Measurements from ENCODE around the gene TRIM27. TPM values are rescaled to one million over a fixed set of nuclear protein-coding genes. Genes with fewer than 3 reads are reported as not detected.
"Not testable (repeated sequence)": the region's sequence is repeated elsewhere in the genome, so short reads cannot be mapped to it uniquely, and the experiment has no call there.

Gene TRIM27
- total RNA-seq, 1 donor from 2014 or later = 64.1 TPM

DNA sequence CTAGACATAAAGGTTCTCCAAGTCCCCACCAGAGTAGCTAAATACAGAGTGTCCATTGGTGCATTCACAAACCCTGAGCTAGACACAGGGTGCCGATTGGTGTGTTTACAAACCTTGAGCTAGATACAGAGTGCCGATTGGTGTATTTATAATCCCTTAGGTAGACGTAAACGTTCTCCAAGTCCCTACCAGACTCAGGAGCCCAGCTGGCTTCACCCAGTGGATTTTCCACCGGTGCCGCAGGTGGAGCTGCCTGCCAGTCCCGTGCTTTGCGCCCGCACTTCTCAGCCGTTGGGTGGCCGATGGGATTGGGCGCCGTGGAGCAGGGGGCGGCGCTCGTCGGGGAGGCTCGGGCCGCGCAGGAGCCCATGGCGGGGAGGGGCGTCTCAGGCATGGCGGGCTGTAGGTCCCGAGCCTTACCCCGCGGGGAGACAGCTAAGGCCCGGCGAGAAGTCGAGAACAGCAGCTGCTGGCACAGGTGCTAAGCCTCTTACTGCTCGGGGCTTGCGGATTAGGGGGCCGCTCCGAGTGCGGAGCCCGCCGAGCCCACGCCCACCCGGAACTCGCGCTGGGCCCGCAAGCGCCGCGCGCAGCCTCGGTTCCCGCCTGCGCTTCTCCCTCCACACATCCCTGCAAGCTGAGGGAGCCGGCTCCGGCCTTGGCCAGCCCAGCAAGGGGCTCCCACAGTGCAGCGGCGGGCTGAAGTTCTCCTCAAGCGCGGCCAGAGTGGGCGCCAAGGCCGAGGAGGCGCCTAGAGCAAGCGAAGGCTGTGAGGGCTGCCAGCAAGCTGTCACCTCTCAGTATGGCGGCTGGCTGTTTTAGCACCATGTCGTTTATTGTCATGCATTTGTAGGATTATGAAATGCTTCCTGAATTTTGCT is 57.3 kb downstream of the TRIM27 start:
- intact Hi-C loops (cut with micrococcal nuclease) = loop anchor here (1.0 to 10.0 kb wide), 6 partner anchors 18 to 1692 kb away; partner anchors contain the start of gene GABBR1

DNA sequence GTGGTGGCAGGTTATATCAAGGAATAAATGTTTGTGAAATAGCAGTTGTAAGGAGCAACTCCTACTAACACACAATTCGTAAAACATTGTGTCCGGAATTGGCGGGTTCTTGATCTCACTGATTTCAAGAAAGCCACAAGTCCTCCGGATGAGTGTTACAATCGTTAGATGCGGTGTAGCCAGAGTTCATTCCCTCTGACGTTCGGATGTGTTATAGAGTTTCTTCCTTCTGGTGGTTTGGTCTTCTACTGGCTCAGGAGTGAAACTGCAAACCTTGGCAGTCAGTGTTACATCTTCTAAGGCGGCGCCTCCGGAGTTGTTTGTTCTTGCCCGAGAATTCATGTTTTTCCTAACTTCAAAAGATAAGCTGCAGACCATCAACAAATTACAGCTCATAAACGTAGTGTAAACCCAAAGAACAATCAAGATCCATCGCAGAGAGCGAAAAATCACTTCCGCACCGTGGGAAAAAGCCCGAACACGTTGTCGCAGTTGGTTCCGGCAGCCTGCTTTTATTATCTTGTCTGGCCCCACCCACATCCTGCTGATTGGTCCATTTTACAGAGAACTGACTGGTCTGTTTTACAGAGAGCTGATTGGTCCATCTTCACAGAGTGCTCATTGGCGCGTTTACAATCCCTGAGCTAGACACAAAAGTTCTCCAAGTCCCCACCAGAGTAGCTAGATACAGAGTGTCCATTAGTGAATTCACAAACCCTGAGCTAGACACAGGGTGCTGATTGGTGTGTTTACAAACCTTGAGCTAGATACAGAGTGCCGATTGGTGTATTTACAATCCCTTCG is 58.2 kb downstream of the TRIM27 start:
- intact Hi-C loops (cut with micrococcal nuclease) = loop anchor here (1.0 to 10.0 kb wide), 6 partner anchors 19 to 1691 kb away; partner anchors contain the start of gene GABBR1

DNA sequence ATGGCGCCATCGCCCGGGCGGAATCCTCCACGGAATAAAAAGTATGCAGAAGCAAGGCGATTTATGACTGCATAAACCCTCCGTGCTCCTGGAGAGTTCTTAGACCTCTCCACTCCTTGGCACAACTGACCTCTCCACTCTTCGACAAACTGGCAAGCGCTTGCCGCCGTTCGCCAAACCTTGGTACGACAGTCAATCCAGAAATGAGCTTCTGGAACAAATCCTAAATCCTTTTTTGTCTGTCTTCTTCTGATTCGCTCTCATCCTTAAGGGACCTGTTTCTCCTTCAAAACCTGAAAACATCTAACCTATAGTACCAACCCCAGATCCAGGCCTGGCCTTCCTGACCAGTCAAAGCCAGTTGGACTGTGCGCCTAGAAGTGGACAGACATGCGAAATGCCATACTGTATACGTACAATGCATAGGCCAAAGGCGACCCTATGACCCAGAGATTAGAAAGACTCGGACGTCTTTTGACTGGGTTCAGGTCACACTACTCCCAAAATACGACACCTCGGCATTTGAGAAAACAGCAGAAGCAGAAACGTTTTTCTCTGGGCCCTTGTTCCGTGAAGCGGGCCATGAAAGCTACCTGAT is 59.4 kb downstream of the TRIM27 start:
- intact Hi-C loops (cut with micrococcal nuclease) = loop anchor here (5.0 to 10.0 kb wide), 4 partner anchors 770 to 1732 kb away; partner anchors contain the start of gene GABBR1

DNA sequence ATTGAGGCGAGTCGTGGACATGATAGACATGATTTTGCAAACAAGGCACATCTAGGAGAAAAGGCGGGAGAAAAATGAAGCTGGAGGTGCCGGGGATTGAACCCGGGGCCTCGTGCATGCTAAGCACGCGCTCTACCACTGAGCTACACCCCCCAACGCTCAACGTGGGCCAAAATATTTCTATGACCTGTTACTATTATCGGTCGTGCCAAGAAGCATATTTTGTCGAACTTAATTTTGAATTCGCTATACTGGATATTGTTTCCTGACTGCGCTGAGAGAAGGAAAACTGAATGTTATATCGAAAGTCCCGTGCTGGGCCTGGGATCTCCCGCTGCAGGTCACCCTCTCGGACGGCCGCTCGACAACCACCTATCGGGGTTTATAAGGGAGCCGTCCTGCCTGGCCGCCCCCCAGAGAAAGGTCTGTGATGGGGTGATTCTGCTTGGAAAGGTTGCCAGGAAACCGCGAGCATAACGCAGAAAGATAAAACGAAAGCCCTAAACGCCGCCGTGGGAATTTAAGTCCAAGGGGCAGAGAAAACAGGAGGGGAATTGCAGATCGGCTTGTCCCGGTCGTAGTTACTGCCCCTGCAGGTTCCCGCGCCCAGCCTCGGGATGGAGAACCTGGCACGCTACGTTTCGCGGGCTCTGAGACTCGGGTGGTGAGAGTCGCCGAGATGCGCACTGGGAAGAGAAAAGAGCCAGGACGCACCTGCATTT is 60.0 kb downstream of the TRIM27 start:
- intact Hi-C loops (cut with micrococcal nuclease) = loop anchor here (1.0 to 10.0 kb wide), 11 partner anchors 25 to 1731 kb away; partner anchors contain the start of gene GABBR1

DNA sequence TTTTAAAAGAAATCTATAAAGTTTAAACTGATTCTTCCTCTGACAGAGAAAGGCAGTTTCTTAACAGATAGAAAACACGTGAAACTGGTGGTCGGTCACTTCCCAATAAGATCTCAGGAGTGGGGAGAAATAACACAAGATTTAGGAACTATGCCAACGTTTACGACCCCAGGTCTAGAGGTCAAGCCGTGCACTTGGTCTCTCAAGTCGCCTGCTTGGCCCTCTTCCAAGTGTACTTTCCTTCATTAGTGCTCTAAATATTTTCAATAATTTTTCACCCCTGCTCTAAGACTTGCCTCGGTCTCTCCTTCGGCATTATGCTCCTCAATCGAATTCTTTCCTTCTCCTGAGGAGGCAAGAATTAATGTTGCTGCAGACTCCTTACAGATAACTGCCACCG is 61.7 kb downstream of the TRIM27 start:
- intact Hi-C loops (cut with micrococcal nuclease) = loop anchor here (5.0 to 10.0 kb wide), 4 partner anchors 773 to 1730 kb away; partner anchors contain the start of gene GABBR1

DNA sequence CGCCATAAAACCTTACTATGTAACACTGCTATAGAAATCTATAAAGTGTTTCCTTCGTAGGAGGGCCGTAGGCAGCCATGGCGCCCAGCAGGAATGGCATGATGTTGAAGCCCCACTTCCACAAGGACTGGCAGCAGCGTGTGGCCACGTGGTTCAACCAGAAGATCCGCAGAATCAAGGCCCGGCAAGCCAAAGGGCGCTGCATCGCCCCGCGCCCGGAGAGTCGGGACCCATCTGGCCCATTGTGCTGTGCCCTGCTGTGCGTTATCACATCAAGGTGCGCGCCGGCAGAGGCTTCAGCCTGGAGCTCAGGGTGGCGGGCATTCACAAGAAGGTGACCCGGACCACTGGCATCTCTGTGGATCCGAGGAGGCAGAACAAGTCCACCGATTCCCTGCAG is 62.4 kb downstream of the TRIM27 start:
- intact Hi-C loops (cut with micrococcal nuclease) = loop anchor here (5.0 to 10.0 kb wide), 4 partner anchors 773 to 1729 kb away; partner anchors contain the start of gene GABBR1

DNA sequence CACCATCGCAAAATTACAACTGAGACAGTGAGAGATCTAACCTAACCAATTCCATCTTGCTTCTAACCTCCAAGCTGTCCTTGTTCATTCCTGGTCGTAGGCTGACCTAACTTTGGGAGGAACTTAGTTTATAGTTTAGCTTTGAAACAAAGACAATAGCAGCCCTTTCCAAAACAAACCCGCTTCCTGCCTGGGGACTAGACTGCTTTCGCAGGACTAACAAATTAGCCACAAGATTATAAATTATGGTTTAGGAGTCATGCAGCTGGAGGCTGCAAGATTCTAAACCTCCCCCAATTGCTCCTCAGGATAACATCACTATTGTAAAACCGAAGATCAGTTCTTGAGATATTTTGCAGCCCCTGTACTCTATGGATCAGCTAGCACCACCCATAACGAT is 63.2 kb downstream of the TRIM27 start:
- intact Hi-C loops (cut with micrococcal nuclease) = loop anchor here (5.0 to 10.0 kb wide), 4 partner anchors 774 to 1728 kb away; partner anchors contain the start of gene GABBR1

DNA sequence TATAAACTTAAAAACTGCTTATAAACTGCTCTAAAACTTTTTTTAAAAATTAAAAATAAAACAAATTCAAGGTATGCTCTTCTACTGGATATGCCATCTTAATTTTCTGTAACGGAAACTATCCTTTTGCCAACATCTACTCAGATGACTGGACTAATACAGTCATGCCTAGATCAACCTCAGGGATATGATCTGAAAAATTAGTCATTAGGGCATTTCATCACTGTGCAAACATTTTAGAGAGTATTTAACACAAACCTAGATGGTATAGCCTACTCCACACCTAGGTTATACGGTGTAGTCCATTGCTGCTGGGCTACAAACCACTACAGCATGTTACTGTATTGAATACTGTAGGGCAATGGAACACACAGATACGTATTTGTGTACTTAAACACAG is 64.8 kb downstream of the TRIM27 start:
- intact Hi-C loops (cut with micrococcal nuclease) = no loop called here

DNA sequence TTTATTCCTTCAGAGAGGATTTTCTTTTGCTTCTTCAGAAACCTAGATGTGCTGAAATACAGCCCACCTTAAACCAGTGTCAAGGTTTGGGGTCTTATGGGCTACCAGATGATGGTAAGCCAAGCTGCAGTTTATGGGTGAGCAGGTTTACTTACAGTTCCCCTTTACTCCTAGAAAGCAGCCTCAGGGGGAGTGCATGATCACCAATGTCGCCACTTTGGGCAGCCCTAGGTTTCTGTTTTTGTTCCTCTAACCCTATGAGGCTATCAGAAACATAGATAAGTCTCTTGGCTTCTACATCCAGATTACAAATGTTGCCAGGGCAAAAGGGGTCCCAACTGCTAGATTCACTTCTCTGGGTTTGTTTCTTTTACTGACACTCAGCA is 67.2 kb downstream of the TRIM27 start:
- intact Hi-C loops (cut with micrococcal nuclease) = no loop called here

DNA sequence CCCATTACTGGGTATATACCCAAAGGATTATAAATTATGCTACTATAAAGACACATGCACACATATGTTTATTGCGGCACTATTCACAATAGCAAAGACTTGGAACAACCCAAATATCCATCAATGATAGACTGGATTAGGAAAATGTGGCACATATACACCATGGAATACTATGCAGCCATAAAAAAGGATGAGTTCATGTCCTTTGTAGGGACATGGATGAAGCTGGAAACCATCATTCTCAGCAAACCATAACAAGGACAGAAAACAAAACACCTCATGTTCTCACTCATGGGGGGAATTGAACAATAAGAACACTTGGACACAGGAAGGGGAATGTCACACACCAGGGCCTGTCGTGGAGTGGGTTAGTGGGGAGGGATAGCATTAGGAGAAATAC is 69.4 kb downstream of the TRIM27 start:
- intact Hi-C loops (cut with micrococcal nuclease) = not testable (repeated sequence)

Other genes starting within 250 kb of the TRIM27 start
- 0.44 and 0.66 TPM in 2 replicates for gene ZNF311, start 81.3 kb upstream of the TRIM27 start, total RNA-seq
- not detected in 2 replicates for gene OR2W1, start 121.2 kb upstream of the TRIM27 start, total RNA-seq
- not detected in 2 replicates for gene OR2B3, start 163.3 kb upstream of the TRIM27 start, total RNA-seq
- gene OR2J1, start 175.5 kb upstream of the TRIM27 start, total RNA-seq = not detected in 2 replicates
- not detected in 2 replicates for gene OR2J3, start 184.1 kb upstream of the TRIM27 start, total RNA-seq
- gene OR2J2, start 246.9 kb upstream of the TRIM27 start, total RNA-seq = not detected in 2 replicates

All from T-helper 1 cell treated with Interleukin-12 subunit alpha and Interleukin-12 subunit beta and Interleukin-4 antibody, amounts not matched to agents 30 ng/mL and 1 ng/mL, for 36 hours (primary cell).